ENCODE measurements around the gene PSMG1. TPM values are rescaled to one million over a fixed set of nuclear protein-coding genes. Genes with fewer than 3 reads are reported as not detected.
"Not testable (repeated sequence)": the region's sequence is repeated elsewhere in the genome, so short reads cannot be mapped to it uniquely, and the experiment has no call there.

Gene PSMG1, protein sequence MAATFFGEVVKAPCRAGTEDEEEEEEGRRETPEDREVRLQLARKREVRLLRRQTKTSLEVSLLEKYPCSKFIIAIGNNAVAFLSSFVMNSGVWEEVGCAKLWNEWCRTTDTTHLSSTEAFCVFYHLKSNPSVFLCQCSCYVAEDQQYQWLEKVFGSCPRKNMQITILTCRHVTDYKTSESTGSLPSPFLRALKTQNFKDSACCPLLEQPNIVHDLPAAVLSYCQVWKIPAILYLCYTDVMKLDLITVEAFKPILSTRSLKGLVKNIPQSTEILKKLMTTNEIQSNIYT
- 10 to 100 TPM; 70.8 to 70.9 TPM for total RNA-seq

DNA sequence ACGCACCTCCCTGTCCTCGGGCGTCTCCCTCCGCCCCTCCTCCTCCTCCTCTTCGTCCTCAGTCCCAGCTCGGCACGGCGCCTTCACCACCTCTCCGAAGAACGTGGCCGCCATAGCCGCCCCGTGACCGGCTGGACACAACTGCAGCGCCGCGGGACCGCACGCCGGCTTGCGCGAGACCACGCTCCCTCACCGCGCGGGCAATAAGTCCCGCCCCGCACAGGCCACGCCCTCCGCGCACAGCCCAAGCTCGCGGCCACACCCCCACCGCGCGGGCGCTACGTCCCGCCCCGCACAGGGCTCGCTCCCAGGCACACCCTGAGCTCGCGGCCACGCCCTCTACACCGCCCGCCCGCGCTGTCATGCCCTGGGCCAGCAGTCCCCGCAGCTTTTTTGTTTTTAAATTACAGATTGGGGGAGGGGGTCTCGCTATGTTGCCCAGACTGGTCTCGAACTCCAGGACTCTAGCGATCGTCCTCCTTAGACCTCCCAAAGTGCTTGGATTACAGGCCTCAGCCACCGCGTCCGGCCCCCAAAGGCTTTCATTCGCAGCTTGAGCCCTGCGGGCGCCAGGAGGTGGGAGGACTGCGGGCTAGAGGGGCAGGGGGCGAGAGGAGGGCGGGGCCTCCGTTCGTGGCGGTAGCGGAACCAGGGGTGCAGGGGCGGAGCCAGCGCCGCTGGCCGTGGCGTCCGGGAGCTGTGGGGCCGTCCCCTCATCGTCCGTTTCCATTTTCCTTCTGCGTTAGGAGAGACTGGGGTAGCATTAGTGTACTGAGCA is at the start of gene PSMG1:
PSMG1 (minus strand) TSS at position 180 of the 778 bp plus-strand sequence; CDS start at position 114, 66 bp downstream.
- peaks cover 29% of the 10 kb centered on the region for H3K36me3 Mint-ChIP-seq (ENCODE audit: low read depth)
- intact Hi-C loops (cut with micrococcal nuclease), result loop anchor here (1.0 to 2.0 kb wide), 7 partner anchors 25 to 416 kb away; partner anchors contain the start of genes ETS2, HMGN1 and LCA5L
- peaks cover 63% of the 10 kb centered on the region for H3K4me1 Mint-ChIP-seq (ENCODE audit: low read depth)
- H3K27ac Mint-ChIP-seq, result peak within 1 kb of the TSS; percentile 90
- H3K27me3 Mint-ChIP-seq (ENCODE audit: low read depth), result no peaks in the 10 kb centered on the region
- CTCF ChIA-PET, result interaction anchor here (0.9 to 1.1 kb wide), 2 partner anchors 165 to 204 kb away, joined by 3 to 5 read pairs; no protein-coding TSS in a partner anchor
- peak within 1 kb of the TSS; percentile 92 for H3K4me3 Mint-ChIP-seq
- no peaks in the 10 kb centered on the region for H3K9me3 Mint-ChIP-seq
- DNase-seq, result peak; percentile 94

DNA sequence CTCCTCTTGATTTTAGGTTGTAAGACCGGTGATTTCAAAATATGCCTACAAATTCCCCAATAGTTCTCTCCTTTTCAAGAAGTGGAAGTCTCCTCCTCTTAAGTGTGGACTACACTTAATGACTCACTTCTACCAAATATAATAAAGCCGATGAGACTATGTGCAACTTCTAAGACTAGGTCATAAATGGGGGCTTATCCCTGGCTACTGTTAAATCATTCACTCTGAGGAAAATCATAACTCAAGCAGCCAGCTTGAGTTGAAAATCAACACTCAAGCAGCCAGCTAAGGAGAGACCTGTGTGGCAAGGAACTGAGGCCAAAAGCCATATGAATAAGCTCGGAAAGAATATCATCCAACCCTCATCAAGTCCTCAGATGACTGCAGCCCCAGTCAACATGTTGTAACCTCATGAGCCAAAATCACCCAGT is 49.6 kb upstream of the PSMG1 start:
- no peak overlapping the region for H3K4me3 Mint-ChIP-seq
- H3K36me3 Mint-ChIP-seq (ENCODE audit: low read depth), result peaks cover 21% of the 10 kb centered on the region
- no peak overlapping the region for H3K27ac Mint-ChIP-seq
- CTCF ChIA-PET, result no interaction called here
- H3K9me3 Mint-ChIP-seq, result no peaks in the 10 kb centered on the region
- H3K4me1 Mint-ChIP-seq (ENCODE audit: low read depth), result peaks cover 10% of the 10 kb centered on the region
- no peak for DNase-seq
- intact Hi-C loops (cut with micrococcal nuclease), result no loop called here
- H3K27me3 Mint-ChIP-seq (ENCODE audit: low read depth), result no peaks in the 10 kb centered on the region

DNA sequence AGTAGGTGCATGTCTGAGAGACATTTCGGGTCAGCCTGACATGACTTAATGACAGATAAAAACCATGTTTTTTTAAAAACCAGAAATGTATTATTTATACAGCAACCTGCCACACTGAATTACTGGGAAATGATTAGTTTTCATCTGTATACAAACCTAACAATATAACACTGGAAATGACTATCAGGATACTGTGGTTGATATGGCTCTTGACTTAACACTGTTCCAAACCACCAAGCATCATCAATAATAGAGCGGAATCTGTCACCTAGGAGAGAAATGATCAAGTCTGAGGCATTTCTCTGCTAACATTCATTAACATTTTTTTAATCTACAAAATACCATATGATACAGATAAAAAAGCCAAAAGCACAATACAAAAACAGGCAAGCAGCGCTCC is 41.7 kb upstream of the PSMG1 start:
- Mint-ChIP-seq H3K4me1 (ENCODE audit: low read depth) (peaks cover 13% of the 10 kb centered on the region), H3K9me3 (no peaks in the 10 kb centered on the region), H3K36me3 (ENCODE audit: low read depth) (peaks cover 28% of the 10 kb centered on the region), H3K27ac (no peak overlapping the region), H3K4me3 (no peak overlapping the region), H3K27me3 (ENCODE audit: low read depth) (no peaks in the 10 kb centered on the region)
- intact Hi-C loops (cut with micrococcal nuclease), result no loop called here
- no peak for DNase-seq
- CTCF ChIA-PET, result no interaction called here

DNA sequence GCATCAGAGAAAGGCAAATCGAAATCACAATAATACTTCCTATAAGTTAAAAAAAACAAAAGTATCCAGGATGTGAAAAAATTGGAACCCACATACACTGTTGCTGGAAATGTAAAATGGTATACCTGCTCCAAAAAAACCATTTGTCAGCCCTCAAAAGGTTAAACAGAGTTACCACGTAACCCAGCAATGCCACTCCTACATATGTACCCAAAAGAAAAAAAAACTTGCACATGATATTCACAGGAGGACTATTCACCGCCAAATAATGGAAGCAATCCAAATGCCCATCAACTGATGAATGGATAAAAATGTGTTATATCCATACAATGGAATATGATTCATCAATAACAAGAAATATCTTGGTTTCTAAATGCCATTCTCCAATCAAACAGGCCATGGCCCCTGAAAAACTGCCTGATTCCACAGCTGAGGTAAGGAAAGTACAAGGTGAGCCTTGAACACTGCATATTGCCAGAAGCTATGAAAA is 38.8 kb upstream of the PSMG1 start:
- intact Hi-C loops (cut with micrococcal nuclease), result no loop called here
- Mint-ChIP-seq H3K27me3 (ENCODE audit: low read depth) (no peaks in the 10 kb centered on the region), H3K36me3 (ENCODE audit: low read depth) (peaks cover 29% of the 10 kb centered on the region), H3K9me3 (no peaks in the 10 kb centered on the region), H3K4me3 (no peak overlapping the region), H3K27ac (no peak overlapping the region), H3K4me1 (ENCODE audit: low read depth) (peaks cover 14% of the 10 kb centered on the region)
- no peak for DNase-seq
- CTCF ChIA-PET, result no interaction called here

DNA sequence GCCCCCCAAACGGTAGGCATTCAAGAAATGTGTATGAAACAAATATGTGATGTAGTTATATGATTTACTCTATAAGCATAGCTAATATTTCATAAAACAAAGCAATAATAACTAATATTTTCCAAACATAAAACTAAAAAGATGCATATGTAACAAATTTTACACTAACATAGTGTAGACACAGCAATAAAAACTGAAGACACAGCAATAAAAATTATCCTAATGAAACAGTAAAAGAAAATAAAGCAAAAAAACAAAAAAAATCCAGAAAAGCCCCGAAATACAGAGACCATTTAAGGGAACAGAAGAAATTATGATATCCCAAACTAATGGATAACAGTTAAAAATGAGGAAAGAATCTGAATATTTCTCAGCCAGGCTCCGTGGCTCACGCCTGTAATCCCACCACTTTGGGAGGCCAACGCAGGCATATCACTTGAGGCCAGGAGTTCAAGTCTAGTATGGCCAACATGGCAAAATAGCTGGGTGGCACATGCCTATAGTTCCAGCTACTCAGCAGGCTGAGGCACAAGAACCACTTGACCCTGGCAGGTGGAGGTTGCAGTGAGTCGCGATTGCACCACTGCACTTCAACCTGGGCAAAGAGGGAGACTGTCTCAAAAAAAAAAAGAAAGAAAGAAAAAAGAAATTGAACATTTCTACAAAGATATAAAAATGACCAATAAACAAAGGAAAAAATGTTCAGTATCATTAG is 38.2 kb upstream of the PSMG1 start:
- Mint-ChIP-seq H3K9me3 (no peaks in the 10 kb centered on the region), H3K4me3 (no peak overlapping the region), H3K36me3 (ENCODE audit: low read depth) (peaks cover 27% of the 10 kb centered on the region), H3K4me1 (ENCODE audit: low read depth) (peaks cover 12% of the 10 kb centered on the region), H3K27ac (no peak overlapping the region), H3K27me3 (ENCODE audit: low read depth) (no peaks in the 10 kb centered on the region)
- CTCF ChIA-PET, result interaction anchor here (0.7 kb wide), 1 partner anchor 12 kb away, joined by 3 read pairs; no protein-coding TSS in a partner anchor
- DNase-seq, result no peak
- intact Hi-C loops (cut with micrococcal nuclease), result no loop called here

DNA sequence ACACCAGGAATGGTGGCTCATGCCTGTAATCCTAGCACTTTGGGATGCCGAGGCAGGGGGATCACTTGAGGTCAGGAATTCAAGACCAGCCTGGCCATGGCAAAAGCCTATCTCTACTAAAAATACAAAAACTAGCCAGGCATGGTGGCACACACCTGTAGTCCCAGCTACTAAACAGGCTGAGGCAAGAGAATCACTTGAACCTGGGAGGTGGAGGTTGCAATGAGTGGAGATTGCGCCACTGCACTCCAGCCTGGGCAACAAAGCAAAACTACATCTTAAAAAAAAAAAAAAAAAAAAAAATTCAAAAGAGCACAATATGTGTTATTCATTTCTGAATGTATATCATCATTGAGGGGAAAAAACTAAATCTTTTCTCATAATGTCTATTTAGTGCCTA is 37.6 kb upstream of the PSMG1 start:
- DNase-seq; H3K27me3 Mint-ChIP-seq (ENCODE audit: low read depth); H3K4me3 Mint-ChIP-seq; H3K27ac Mint-ChIP-seq; intact Hi-C loops (cut with micrococcal nuclease); H3K9me3 Mint-ChIP-seq: not testable (repeated sequence)
- Mint-ChIP-seq H3K36me3 (ENCODE audit: low read depth) (peaks cover 27% of the 10 kb centered on the region), H3K4me1 (ENCODE audit: low read depth) (peaks cover 12% of the 10 kb centered on the region)
- CTCF ChIA-PET, result interaction anchor here (0.7 kb wide), 1 partner anchor 11 kb away, joined by 3 read pairs; no protein-coding TSS in a partner anchor

DNA sequence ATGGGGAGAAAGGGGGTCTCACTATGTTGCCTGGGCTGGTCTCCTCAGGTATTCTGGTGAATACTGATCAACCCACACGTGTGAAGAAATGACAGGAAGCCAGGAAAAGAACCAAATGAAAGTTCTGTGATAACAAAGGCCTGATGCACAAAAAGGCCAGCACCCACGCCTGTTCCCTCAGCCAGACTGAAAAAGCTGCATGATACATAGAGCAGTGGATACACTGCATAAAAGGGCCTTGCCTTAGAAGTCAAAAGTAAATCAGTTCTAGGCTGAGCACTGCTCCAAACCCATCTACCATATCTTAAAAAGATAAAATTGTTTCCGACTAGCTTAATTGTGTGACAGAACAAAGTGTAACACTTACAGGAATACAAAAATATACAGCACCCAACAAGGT is 36.9 kb upstream of the PSMG1 start:
- H3K27me3 Mint-ChIP-seq (ENCODE audit: low read depth), result no peaks in the 10 kb centered on the region
- no peak overlapping the region for H3K4me3 Mint-ChIP-seq
- intact Hi-C loops (cut with micrococcal nuclease), result no loop called here
- H3K27ac Mint-ChIP-seq, result no peak overlapping the region
- CTCF ChIA-PET, result no interaction called here
- peaks cover 12% of the 10 kb centered on the region for H3K4me1 Mint-ChIP-seq (ENCODE audit: low read depth)
- no peaks in the 10 kb centered on the region for H3K9me3 Mint-ChIP-seq
- peak; percentile 18 for DNase-seq
- peaks cover 28% of the 10 kb centered on the region for H3K36me3 Mint-ChIP-seq (ENCODE audit: low read depth)

DNA sequence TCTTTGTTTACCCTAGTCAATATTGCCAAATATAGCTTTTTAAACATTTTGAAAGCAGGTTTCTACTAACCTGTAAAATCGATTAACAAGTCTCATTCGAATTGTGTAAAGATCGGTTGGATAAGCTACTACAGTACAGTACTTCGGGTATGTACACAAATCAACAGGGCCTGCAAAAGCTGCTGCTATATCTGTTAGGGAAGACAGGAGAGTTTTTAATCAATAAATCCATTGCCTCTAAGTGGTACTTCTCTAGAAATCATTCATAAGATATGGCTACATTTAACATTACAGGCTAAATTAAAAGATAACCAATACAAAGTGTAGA is 34.8 kb upstream of the PSMG1 start:
- CTCF ChIA-PET, result interaction anchor here (0.6 to 0.8 kb wide), 2 partner anchors 10 to 19 kb away, joined by 3 to 4 read pairs; no protein-coding TSS in a partner anchor
- Mint-ChIP-seq H3K4me3 (no peak overlapping the region), H3K36me3 (ENCODE audit: low read depth) (peaks cover 23% of the 10 kb centered on the region), H3K27me3 (ENCODE audit: low read depth) (no peaks in the 10 kb centered on the region), H3K9me3 (no peaks in the 10 kb centered on the region), H3K4me1 (ENCODE audit: low read depth) (peaks cover 12% of the 10 kb centered on the region), H3K27ac (no peak overlapping the region)
- no peak for DNase-seq
- intact Hi-C loops (cut with micrococcal nuclease), result no loop called here

DNA sequence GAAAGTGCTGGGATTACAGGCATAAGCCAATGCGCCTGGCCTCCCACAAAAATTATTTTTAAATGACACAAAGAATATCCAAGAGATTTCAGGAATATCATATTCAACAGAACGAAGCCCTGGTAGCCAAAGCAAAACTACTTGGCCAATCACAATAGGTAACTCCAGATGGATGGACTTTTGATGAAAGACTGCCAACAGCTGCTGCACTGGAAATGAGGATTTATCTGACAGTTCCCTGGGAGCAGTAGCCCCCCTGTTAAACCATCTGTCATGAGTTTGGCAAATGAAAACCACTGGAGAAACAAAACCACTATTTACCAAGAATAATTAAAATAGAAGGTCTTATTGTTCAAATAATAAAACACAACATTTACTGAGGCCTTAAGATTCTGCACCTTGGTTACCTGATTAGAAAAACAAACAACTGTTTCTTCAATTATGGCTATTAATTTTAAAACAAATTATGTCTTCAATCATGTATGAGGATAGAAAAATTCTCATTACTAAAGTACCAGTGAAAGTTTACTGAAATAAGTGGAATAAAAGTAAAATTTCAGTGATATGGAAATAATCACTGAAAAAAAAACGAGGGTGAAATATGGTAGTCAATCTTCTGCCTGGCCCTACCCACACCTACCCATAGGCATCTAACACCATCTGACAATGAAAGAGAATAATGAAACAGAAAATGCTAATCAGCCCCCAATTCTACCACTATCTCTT is 34.3 kb upstream of the PSMG1 start:
- no peak for DNase-seq
- Mint-ChIP-seq H3K27ac (no peak overlapping the region), H3K36me3 (ENCODE audit: low read depth) (peaks cover 19% of the 10 kb centered on the region), H3K9me3 (no peaks in the 10 kb centered on the region), H3K4me1 (ENCODE audit: low read depth) (peaks cover 12% of the 10 kb centered on the region), H3K27me3 (ENCODE audit: low read depth) (no peaks in the 10 kb centered on the region), H3K4me3 (no peak overlapping the region)
- CTCF ChIA-PET, result no interaction called here
- intact Hi-C loops (cut with micrococcal nuclease), result no loop called here

DNA sequence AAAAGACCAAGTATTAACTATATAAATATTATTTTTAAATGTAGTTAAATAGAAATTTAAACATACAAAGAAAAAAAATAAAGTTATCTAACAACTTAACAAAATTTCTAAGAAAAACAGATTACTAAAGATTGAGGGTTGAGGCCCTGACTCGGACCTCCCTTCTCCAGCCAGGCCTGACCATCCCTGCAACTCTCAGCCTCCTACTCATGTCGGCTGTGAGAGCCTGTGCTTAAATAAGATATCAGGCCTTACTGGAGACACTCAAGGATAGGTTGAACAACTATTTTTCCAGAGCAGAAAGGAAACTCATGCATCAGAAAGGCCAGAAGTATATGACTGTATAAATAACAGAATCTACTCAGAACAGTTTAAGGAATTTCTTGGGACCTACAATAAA is 33.0 kb upstream of the PSMG1 start:
- intact Hi-C loops (cut with micrococcal nuclease), result no loop called here
- Mint-ChIP-seq H3K4me1 (ENCODE audit: low read depth) (peaks cover 16% of the 10 kb centered on the region), H3K36me3 (ENCODE audit: low read depth) (peaks cover 15% of the 10 kb centered on the region), H3K9me3 (no peaks in the 10 kb centered on the region), H3K27ac (no peak overlapping the region), H3K27me3 (ENCODE audit: low read depth) (no peaks in the 10 kb centered on the region), H3K4me3 (no peak overlapping the region)
- no peak for DNase-seq
- CTCF ChIA-PET, result interaction anchor here (0.6 kb wide), 1 partner anchor 35 kb away, joined by 3 read pairs; no protein-coding TSS in a partner anchor

DNA sequence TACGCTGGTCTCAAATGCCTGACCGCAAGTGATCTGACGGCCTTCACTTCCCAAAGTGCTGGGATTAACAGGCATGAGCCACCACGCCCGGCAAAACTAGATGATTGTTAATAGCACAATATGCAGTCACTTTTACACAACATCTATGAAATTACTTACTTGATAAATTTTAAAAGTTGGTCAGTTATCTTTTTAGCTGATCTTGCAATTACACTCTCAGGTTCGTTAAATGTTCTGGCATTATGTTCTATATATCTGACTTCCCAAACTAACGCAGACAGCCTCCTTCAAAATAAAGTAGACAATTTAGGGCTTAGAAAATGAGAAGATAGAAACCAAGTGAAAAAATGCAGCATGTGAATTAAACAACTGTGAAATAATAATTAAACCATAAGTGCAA is 31.8 kb upstream of the PSMG1 start:
- Mint-ChIP-seq H3K27ac (no peak overlapping the region), H3K27me3 (ENCODE audit: low read depth) (no peaks in the 10 kb centered on the region), H3K36me3 (ENCODE audit: low read depth) (peaks cover 15% of the 10 kb centered on the region), H3K4me1 (ENCODE audit: low read depth) (peaks cover 21% of the 10 kb centered on the region), H3K4me3 (no peak overlapping the region), H3K9me3 (no peaks in the 10 kb centered on the region)
- intact Hi-C loops (cut with micrococcal nuclease), result no loop called here
- DNase-seq, result no peak
- CTCF ChIA-PET, result no interaction called here

DNA sequence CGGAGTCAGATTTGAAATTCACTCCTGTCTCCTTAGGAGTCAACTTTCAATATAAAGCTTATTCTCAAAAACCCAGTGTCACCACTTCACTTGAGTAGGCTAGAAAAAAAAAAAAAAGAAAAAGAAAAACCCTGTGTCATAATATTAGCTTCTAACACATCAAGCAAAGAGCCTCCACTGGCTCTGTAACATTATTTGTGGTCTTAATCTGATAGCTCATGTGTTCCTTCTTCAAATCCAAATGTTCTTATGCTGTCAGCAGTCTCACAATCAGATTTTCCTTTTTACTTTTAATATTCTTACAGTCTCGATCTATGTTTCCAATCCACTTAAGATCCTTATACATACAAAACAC is 26.1 kb upstream of the PSMG1 start:
- Mint-ChIP-seq H3K4me3 (no peak overlapping the region), H3K9me3 (no peaks in the 10 kb centered on the region), H3K27me3 (ENCODE audit: low read depth) (no peaks in the 10 kb centered on the region), H3K36me3 (ENCODE audit: low read depth) (peaks cover 20% of the 10 kb centered on the region), H3K4me1 (ENCODE audit: low read depth) (peaks cover 34% of the 10 kb centered on the region), H3K27ac (peak overlapping the region; percentile 65)
- DNase-seq, result no peak
- intact Hi-C loops (cut with micrococcal nuclease), result loop anchor here (2.0 kb wide), 1 partner anchor 27 kb away; the partner anchor contains the start of gene PSMG1
- CTCF ChIA-PET, result interaction anchor here (0.5 to 0.9 kb wide), 2 partner anchors 9 to 12 kb away, joined by 3 to 4 read pairs; no protein-coding TSS in a partner anchor
